Activated CD8-positive, alpha-beta memory T cell treated with anti-CD3 and anti-CD28 coated beads for 1 hour (primary cell): ENCODE results near the gene MAVS.

Experiments
- DNase-seq, 2 donors: peaks; one replicate each; pipeline ENCODE4 v3.0.0-alpha.2; 2020; ENCODE audit warnings: low read depth in 1 of 2; ENCODE audit errors: extremely low read depth in 1 of 2

The MAVS gene

DNA sequence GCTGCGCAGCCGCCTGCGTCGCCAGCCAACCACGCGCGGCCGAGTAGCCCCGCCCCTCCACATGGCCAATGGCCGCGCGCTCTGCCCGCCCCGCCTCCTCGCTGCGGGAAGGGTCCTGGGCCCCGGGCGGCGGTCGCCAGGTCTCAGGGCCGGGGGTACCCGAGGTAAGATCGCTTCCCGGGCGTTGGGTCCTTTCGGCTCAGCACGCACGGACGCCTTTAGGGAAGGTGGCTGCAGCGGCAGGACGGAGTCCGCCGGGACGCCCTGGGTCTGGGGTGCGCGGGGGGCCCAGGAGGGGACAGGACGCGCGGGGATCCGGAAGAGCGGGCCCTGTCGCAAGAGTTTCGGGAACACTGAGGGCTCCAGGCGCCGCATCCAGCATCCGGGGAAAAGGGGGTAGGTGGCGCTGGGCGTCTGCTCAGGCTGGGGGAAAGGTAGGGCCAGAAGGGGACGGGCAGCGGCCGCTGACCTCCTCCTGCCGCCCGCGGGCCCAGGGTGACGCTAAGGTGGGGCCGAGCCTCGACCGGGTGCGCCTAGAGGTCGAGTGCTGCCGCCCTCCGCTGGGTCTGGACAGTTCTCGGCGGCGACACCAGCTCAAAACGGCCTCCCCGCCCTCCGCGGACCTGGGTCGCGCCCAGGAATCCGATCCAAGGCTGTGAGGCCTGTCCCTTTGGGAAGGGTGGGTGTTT lies at the start of gene MAVS:
MAVS (plus strand) TSS at position 95 of the 689 bp plus-strand sequence. CDS start 7,791 bp downstream, outside the sequence.
- peak; percentile 58 to 80 for DNase-seq

GRCh38 chr20:3797226-3797545 lies 49.4 kb upstream of the MAVS start:
- no peak for DNase-seq

DNA sequence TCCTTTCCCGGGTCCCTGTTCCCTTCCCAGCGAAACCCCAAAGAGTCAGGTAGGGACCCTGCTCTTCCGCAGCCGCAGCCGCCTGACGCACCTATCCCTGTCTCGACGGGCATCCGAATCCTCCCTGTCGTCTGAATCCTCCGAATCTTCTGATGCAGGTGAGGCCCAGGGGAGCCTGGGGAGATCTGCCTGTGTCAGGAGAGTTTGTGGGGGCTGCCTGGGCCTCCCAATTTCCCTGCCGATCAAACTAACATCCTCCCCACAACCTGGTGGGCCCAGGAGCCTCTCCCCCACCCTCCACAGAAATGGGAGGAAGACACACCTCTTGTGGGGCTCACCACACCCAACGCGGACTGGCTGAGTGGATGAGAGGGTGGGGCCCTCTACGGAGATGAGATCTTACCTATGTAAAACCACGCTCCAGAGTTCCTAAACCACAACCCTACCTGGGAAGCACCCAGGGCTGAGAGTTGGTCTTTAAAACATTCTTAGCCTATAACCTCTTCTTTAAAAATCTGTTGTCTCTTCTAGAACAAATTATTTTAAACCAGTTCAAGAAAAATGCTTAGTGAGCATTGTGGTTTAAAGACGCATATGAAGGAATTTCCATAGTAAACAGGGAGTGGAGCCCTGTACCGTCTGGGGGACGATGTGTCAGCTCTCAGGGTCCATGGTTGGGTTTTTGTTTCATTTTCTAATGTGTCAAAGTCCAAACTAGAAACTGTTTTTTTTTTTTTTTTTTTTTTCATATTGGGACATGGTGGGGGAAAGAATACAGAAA lies 48.9 kb upstream of the MAVS start:
- DNase-seq: no peak

GRCh38 chr20:3798373-3798768 lies 48.3 kb upstream of the MAVS start:
- DNase-seq: no peak

GRCh38 chr20:3798908-3799248 lies 47.8 kb upstream of the MAVS start:
- DNase-seq: no peak

DNA sequence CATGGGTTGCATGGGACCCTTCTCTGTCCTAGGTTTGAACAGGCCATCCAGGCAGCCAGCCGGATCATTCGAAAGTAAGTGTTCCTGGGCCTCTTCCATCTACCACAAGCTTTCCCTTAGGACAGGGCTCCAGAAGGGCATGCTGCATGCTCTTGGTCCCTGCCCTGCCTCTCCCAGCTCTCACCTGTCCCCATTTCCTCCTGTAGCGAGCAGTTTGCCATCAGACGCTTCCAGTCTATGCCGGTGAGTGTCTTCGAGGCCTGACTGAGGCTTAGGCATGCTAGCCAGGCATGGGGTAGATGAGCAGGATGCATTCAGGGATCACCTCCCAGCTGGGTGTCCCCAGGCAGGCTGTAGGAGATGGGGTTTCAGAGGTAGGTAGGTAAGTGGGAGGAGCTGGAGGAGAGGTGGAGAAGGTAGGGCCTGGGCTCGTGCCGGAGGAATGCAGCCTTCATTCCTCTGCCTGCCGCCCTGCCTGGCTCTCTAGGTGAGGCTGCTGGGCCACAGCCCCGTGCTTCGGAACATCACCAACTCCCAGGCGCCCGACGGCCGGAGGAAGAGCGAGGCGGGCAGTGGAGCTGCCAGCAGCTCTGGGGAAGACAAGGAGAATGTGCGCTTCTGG lies 46.3 kb upstream of the MAVS start:
- no peak for DNase-seq

DNA sequence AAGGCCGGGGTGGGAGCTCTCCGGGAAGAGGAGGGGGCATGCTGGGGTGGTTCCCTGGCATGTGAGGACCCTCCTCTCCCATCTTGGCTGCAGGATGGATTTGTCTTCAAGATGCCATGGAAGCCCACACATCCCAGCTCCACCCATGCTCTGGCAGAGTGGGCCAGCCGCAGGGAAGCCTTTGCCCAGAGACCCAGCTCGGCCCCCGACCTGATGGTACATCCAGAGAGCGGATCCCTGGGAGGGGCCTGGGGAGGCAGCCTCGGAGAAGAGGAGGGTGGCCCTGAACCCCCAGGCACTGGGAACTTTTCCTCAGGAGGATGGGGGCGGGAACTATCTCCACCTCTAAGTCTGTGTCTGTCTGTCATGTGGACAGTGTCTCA lies 45.8 kb upstream of the MAVS start:
- DNase-seq: no peak

DNA sequence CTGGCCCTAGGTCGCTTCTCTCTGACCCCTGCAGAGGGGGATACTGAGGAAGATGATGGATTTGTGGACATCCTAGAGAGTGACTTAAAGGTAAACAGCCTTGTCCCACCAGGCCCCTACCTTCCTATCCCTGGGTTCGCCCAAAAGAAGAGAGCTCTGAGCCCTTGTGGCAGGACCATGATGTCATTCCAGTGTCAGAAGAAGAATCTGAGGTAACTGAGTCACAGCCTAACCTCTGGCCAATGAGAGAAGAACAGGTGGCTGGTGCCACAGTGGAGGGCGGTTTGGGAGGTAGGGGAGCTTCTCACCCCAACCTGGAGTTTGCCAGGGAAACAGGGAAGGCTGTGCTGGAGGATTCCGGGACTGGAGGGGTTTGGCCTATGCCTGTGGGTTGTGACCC lies 45.3 kb upstream of the MAVS start:
- no peak for DNase-seq

DNA sequence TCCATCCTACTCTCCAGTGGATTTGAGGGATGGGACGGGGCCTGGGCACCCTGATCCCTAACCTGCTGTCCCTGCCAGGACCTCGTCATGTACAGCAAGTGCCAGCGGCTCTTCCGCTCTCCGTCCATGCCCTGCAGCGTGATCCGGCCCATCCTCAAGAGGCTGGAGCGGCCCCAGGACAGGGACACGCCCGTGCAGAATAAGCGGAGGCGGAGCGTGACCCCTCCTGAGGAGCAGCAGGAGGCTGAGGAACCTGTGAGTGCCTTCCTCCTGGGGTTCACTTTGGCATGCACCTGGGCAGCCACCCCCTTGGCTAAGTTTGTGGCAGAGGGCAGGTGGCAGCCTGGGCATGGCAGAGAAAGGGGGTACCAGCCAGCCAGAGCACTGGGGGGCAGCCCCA lies 44.8 kb upstream of the MAVS start:
- DNase-seq: no peak

- no peak for DNase-seq
Measured at GRCh38 chr20:3802524-3803239, 44.0 kb upstream of the MAVS start.

DNA sequence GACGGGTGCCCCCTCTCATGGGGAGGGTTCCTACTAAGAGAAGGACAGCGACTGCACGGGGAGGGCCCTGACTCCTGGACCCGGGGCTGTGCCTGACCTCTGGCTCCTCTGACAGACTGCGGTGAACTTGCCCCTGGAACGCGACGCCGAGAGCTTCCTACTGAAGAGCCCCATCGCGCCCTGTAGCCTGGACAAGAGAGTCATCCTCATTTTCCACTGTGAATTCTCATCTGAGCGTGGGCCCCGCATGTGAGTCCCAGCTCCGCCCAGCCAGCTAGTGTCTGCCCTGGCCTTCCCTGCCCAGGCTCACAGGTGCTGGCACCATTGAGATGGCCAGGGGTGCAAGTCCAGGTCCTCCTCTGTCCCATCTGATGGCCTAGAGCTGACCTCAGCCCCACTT lies 43.3 kb upstream of the MAVS start:
- DNase-seq: no peak

- DNase-seq: no peak
Measured at GRCh38 chr20:3803854-3804253, 42.8 kb upstream of the MAVS start.

DNA sequence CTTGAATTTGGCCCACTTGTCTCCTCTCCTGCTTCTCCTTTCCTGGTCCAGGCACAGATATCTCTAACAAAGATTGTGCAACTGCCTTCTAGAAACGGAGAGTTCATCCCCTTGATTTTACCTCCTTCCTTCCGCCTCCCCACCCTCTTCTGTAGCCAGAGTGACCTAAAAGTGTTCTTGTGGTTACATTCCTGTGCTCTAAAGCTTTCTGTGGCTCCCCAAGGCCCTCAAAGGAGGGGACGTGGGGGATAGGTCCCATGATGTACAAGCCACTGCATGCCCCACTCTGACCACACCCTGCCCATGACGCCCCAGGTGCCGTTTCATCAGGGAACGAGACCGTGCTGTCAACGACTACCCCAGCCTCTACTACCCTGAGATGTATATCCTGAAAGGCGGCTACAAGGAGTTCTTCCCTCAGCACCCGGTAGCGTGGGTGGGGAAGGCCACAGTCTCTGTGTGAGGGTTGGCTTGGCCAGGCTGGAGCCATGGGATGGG lies 42.3 kb upstream of the MAVS start:
- no peak for DNase-seq

- no peak for DNase-seq
Measured at GRCh38 chr20:3804781-3805180, 41.9 kb upstream of the MAVS start.

DNA sequence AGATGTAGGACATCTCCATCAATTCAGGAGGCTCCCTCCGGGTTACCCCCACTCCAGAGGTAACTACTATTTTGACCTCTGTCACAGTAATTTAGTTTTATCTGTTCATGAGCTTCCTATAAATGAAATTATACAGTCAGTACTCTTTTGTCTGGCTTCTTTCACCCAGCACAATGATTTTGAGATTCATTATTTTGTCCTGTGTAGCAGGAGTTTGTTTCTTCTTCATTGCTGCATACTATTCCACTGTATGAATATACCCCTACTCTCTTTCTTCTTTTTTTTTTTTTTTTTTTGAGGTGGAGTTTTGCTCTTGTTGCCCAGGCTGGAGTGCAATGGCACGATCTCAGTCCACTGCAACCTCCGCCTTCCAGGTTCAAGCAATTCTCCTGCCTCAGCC lies 38.1 kb upstream of the MAVS start:
- no peak for DNase-seq

DNA sequence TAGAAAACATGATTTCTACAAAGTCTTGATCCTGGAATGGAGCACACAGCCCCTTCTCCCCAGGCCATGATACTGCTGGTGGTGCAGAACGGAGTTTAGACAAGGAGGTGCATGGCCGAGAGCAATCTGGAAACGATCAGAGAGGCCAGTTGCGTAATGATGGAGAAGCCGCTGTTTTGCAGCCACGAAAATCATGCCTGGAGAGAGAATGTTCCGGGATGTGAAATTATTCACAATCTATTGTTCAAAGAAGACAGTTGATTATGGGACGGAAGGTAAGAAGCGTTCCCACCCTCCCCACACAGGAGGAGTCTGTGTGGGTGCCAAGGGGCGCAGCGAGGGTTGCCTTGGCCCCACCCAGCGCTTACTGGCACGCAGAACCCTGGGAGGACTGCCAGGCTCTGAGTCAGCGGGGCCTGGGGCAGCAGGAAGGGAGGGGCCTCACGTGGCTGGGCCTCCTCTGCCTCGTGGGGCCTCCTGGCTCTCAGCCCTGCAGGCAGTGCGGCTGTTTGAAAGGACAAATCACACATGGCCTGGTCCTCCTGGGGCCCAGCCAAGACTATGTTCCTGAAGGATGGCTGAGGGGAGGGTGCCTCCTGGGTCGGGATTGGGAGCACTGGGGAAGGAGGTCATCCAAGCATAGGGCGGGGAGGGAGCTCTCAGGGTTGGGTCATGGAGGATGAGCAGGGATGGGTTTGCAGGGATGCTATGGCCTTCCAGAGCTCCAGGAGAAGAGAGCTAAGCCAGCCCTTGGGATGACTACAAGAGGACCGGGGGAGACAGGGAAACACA lies 35.0 kb upstream of the MAVS start:
- peak; percentile 84 to 88 for DNase-seq

DNA sequence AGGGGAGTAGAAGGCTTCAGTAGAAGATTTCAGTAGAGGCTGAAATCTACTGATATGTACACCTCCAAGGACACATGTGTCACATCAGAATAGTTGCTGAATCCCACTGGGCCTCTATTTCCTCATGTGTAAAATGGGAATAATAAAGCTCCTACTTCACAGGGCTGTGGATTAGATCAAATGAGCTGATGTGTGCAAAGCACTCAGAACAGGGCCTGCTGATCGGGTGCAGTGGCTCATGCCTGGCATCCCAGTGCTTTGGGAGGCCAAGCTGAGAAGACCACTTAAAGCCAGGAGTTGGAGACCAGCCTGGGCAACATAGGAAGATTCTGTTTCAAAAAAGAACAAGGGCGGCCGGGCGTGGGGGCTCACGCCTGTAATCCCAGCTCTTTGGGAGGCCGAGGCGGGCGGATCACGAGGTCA lies 34.4 kb upstream of the MAVS start:
- DNase-seq: no peak

DNA sequence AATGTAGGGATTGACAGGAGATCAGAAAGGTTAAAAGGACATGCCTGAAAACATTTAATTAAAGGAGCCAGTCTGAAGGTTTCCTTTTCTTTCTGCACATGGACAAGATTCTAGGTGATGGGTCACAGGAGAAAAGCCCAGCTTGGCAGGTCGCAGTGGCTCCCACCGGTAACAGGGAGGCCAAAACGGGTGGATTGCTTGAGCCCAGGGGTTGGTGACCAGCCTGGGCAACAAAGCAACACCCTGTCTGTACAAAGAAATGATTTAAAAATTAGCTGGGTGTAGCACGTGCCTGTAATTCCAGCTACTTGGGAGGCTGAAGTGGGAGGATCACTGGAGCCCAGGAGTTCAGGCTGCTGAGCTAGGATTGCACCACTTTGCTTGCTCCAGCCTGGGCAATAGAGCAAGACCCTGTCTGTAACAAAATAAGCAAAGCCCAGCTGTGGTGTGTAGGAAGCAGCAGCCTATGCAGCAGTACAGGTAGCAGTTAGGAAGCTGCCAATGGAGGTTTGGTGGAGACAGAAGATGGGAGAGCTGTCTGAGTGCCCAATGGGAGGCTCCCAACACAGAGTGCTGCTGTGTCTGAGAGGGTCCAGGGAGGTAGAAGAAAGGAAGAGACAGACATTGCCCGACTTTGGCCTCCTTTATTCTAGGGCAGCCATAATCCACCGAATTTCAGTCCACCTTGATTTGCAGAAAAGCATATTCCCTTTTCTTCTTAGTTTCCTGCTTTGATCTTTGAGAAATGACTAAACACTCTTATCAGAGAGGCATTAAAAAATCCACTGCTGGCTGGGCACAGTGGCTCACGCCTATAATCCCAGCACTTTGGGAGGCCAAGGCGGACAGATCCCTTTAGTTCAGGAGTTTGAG lies 33.4 kb upstream of the MAVS start:
- no peak for DNase-seq

DNA sequence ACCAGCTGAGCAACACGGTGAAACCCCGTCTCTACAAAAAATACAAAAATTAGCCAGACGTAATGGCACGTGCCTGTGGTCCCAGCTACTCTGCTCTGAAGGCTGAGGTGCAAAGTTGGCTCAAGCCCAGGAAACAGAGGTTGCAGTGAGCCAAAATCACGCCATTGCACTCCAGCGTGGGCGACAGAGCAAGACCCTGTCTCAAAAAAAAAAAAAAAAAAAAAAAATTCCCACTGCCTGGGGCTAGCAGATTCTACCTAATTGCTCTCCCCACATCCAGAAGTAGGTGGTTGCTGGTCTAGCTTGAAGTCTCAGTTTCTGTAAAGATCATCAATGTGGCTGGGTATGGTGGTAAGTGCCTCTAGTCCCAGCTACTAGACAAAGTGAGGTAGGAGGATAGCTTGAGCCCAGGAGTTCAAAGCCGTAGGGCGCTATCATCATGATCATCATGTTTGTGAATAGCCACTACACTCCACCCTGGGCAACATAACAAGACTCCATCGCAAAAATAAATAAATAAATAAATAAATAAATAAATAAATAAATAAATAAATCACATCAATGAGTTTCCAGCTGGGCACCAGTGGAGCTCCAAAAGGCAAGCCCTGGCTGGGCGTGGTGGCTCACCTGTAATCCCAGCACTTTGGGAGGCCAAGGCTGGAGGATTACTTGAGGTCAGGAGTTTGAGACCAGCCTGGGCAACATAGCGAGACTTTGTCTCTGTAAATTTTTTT lies 32.6 kb upstream of the MAVS start:
- DNase-seq: no peak
